Measurements from ENCODE around the gene PROSER1. TPM values are rescaled to one million over a fixed set of nuclear protein-coding genes. Genes with fewer than 3 reads are reported as not detected.
A peak's percentile ranks its signal among the peaks of the same experiment; 100 is the strongest.

PROSER1 gene
- total RNA-seq, 1 experiment from 2014 or later, result 58.2 TPM

DNA sequence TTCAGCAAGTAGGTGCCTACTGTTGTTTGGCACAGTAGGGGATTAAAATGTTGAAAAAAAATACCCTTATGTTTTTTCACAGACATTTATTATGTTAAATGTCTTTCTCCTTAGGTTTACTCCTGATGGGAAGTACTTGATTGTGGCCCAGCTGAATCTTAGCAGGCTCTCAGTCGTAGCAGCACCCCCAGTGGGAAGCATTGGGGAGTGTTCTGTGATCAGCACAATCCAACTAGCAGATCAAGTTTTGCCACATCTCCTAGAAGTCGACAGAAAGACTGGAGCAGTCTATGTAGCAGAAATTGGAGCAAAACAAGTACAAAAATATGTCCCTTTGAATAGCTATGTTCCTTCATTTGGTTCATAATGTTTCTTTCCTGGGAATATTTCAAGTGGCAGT lies 9.7 kb upstream of the PROSER1 start:
- intact Hi-C loops (cut with micrococcal nuclease), result no loop called here
- ChIA-PET POLR2A (interaction anchor here (0.6 to 2.8 kb wide), 6 partner anchors 9 to 625 kb away, joined by 3 to 17 read pairs (median 3); partner anchors contain the start of genes NHLRC3 and PROSER1), CTCF (interaction anchor here (1.0 to 2.1 kb wide), 6 partner anchors 9 to 630 kb away, joined by 3 to 8 read pairs (median 5); partner anchors contain the start of genes NHLRC3 and PROSER1)
- no peak for TF ChIP-seq CTCF (IDR thresholded peaks at IDR 0.05; ENCODE audit: unreplicated experiment)
- Mint-ChIP-seq H3K27me3 (ENCODE audit: insufficient read depth, unreplicated experiment) (no peaks in the 10 kb centered on the region), H3K4me1 (ENCODE audit: insufficient read depth, unreplicated experiment) (no peaks in the 10 kb centered on the region), H3K36me3 (ENCODE audit: insufficient read depth, unreplicated experiment) (peaks cover 11% of the 10 kb centered on the region), H3K4me3 (ENCODE audit: unreplicated experiment) (no peak overlapping the region), H3K9me3 (ENCODE audit: unreplicated experiment) (no peaks in the 10 kb centered on the region), H3K27ac (ENCODE audit: low read depth, unreplicated experiment) (no peak overlapping the region)
- BruUV-seq (replicated peaks), result no TSS peak
- no peak for DNase-seq (ENCODE audit: unreplicated experiment)

DNA sequence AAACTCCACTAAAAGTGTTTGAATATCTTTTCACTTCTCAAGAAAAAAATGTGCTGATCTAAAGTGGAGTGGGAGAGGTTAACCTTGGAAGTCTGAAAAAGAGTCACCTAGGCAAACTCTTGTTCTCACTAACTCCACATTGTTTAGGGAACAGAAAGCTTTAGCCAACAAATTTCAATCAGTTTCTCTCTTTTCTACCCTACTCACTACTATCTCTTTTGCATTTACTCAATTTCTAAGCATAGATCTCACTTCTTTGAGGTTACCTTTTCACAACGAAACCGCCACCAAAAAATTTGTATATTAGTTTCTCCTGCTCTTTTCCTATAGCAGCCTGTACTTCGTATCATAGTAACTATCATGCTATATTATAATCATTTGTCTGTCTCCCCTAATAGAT lies 6.6 kb upstream of the PROSER1 start:
- BruUV-seq (replicated peaks), result no TSS peak
- POLR2A ChIA-PET, result no interaction called here
- Mint-ChIP-seq H3K36me3 (ENCODE audit: insufficient read depth, unreplicated experiment) (peaks cover 11% of the 10 kb centered on the region), H3K4me3 (ENCODE audit: unreplicated experiment) (no peak overlapping the region), H3K27ac (ENCODE audit: low read depth, unreplicated experiment) (no peak overlapping the region), H3K27me3 (ENCODE audit: insufficient read depth, unreplicated experiment) (no peaks in the 10 kb centered on the region), H3K4me1 (ENCODE audit: insufficient read depth, unreplicated experiment) (no peaks in the 10 kb centered on the region), H3K9me3 (ENCODE audit: unreplicated experiment) (no peaks in the 10 kb centered on the region)
- no peak for TF ChIP-seq CTCF (IDR thresholded peaks at IDR 0.05; ENCODE audit: unreplicated experiment)
- DNase-seq (ENCODE audit: unreplicated experiment), result no peak
- CTCF ChIA-PET, result no interaction called here
- intact Hi-C loops (cut with micrococcal nuclease), result no loop called here

- intact Hi-C loops (cut with micrococcal nuclease), result no loop called here
Observed at GRCh38 chr13:39040206-39040605, 2.3 kb upstream of the PROSER1 start.

GRCh38 chr13:39039041-39039440 lies 1.2 kb upstream of the PROSER1 start:
- no peak for DNase-seq (ENCODE audit: unreplicated experiment)
- ChIA-PET CTCF (interaction anchor here (0.6 to 2.4 kb wide), 2 partner anchors 9 to 1642 kb away, joined by 3 to 8 read pairs; no protein-coding TSS in a partner anchor), POLR2A (interaction anchor here (0.8 to 2.8 kb wide), 5 partner anchors 9 to 1750 kb away, joined by 3 to 17 read pairs (median 4); partner anchors contain the start of gene SLC25A15)
- H3K36me3 Mint-ChIP-seq (ENCODE audit: insufficient read depth, unreplicated experiment), result peaks cover 6% of the 10 kb centered on the region
- BruUV-seq (replicated peaks), result no TSS peak
- intact Hi-C loops (cut with micrococcal nuclease), result loop anchor here (5.0 kb wide), 1 partner anchor 573 kb away; no protein-coding TSS in a partner anchor
- peak overlapping the region; percentile 97 for H3K4me3 Mint-ChIP-seq (ENCODE audit: unreplicated experiment)
- H3K27ac Mint-ChIP-seq (ENCODE audit: low read depth, unreplicated experiment), result peak overlapping the region; percentile 35
- no peaks in the 10 kb centered on the region for H3K27me3 Mint-ChIP-seq (ENCODE audit: insufficient read depth, unreplicated experiment)
- peaks cover 6% of the 10 kb centered on the region for H3K4me1 Mint-ChIP-seq (ENCODE audit: insufficient read depth, unreplicated experiment)
- H3K9me3 Mint-ChIP-seq (ENCODE audit: unreplicated experiment), result no peaks in the 10 kb centered on the region
- TF ChIP-seq CTCF (IDR thresholded peaks at IDR 0.05; ENCODE audit: unreplicated experiment), result no peak

More at GRCh38 chr13:39040206-39040605, 2.3 kb upstream of the PROSER1 start:
- TF ChIP-seq CTCF (IDR thresholded peaks at IDR 0.05; ENCODE audit: unreplicated experiment), result no peak
- Mint-ChIP-seq H3K36me3 (ENCODE audit: insufficient read depth, unreplicated experiment) (peaks cover 11% of the 10 kb centered on the region), H3K9me3 (ENCODE audit: unreplicated experiment) (no peaks in the 10 kb centered on the region), H3K4me1 (ENCODE audit: insufficient read depth, unreplicated experiment) (peaks cover 5% of the 10 kb centered on the region), H3K27me3 (ENCODE audit: insufficient read depth, unreplicated experiment) (no peaks in the 10 kb centered on the region), H3K4me3 (ENCODE audit: unreplicated experiment) (no peak overlapping the region), H3K27ac (ENCODE audit: low read depth, unreplicated experiment) (no peak overlapping the region)
- ChIA-PET CTCF (interaction anchor here (0.7 kb wide), 1 partner anchor 219 kb away, joined by 3 read pairs; no protein-coding TSS in a partner anchor), POLR2A (interaction anchor here (0.5 to 0.7 kb wide), 2 partner anchors 8 to 60 kb away, joined by 3 to 4 read pairs; no protein-coding TSS in a partner anchor)
- peak; percentile 14 for DNase-seq (ENCODE audit: unreplicated experiment)
- BruUV-seq (replicated peaks), result no TSS peak

Data from MCF 10A (cell line).